GM12874 (cell line): ENCODE results near the gene TEFM.

Experiments
- TF ChIP-seq, protein P1 (sequence below): IDR thresholded peaks from 2 replicates; pipeline ENCODE4 v1.5.1; 2011; ENCODE audit warnings: low read depth, mild to moderate bottlenecking, control low read depth, low read length, moderate library complexity; ENCODE audit not compliant: insufficient read depth

Gene TEFM

GRCh38 chr17:30915833-30916611, 10.0 kb upstream of the TEFM start:
- TF ChIP-seq, protein P1, sequence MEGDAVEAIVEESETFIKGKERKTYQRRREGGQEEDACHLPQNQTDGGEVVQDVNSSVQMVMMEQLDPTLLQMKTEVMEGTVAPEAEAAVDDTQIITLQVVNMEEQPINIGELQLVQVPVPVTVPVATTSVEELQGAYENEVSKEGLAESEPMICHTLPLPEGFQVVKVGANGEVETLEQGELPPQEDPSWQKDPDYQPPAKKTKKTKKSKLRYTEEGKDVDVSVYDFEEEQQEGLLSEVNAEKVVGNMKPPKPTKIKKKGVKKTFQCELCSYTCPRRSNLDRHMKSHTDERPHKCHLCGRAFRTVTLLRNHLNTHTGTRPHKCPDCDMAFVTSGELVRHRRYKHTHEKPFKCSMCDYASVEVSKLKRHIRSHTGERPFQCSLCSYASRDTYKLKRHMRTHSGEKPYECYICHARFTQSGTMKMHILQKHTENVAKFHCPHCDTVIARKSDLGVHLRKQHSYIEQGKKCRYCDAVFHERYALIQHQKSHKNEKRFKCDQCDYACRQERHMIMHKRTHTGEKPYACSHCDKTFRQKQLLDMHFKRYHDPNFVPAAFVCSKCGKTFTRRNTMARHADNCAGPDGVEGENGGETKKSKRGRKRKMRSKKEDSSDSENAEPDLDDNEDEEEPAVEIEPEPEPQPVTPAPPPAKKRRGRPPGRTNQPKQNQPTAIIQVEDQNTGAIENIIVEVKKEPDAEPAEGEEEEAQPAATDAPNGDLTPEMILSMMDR = no peak

- TF ChIP-seq, protein P1 = no peak
Measured at GRCh38 chr17:30913955-30914354, 7.9 kb upstream of the TEFM start.

DNA sequence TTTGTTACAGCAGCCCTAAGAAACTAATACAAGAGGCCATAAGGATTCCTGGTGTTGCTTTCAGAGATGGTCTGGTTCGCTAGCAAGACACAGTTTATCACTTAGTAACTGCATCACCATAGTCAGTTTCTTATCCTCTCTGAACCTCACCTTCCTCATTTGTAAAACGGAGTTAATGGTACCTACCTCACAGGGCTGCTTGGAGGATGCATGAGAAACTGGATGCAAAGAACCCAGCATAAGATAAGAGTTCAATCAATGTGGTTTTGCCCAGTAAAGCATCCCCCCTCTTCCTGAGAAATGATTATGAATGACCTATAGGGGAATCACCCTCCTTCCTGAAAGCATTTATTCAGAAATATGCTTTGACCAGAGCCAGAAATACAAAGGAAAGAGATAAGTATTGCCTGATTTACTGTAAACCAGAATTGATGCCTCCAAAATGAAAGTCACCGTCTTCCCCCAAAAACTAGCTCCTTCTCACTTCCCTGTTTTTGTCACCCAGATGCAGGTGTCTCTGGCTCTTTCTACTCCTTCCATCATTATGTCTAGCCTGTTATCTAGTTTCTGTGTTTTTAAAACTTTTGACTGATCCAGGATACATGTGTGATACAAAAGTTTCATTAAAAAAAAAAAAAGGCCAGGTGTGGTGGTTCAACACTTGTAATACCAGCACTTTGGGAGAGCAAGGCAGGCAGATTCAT, 2.8 kb upstream of the TEFM start:
- TF ChIP-seq, protein P1 = no peak

DNA sequence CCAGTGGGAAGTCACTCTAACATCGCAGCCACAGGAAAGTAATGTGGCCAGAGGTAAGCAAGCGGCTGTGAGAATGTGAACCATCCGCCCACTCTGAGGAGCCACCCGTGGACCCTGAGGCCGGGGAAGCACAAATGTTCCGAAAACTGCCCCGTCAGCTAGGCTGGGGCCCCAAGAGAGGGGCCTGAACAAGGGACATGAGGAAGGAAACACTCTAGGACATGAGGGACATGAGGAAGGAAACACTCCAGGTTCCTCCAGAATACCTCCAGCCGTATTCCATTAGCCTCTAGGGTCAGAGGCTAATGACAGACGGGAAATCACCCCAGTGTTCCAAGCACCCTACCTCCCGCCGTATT, 317 bp downstream of the TEFM start:
- TF ChIP-seq, protein P1 = no peak

- TF ChIP-seq, protein P1 = no peak
Measured at GRCh38 chr17:30897311-30897710, 8.7 kb downstream of the TEFM start.

- TF ChIP-seq, protein P1 = no peak
Measured at GRCh38 chr17:30894236-30894635, 11.8 kb downstream of the TEFM start.

- TF ChIP-seq, protein P1 = no peak
Measured at GRCh38 chr17:30886187-30886586, 19.9 kb downstream of the TEFM start.
